Endothelial cell (in vitro differentiated cells): ENCODE data around the gene QPRT. TPM values are rescaled to one million over a fixed set of nuclear protein-coding genes. Genes with fewer than 3 reads are reported as not detected.
A peak's percentile ranks its signal among the peaks of the same experiment; 100 is the strongest.

Experiments used
- DNase-seq: peaks from one replicate; pipeline ENCODE4 v3.0.0; 2021; ENCODE audit warnings: low spot score
- H3K27ac Mint-ChIP-seq: one replicate; pipeline ENCODE4 v1.8.0; 2021; ENCODE audit warnings: mixed read lengths, inconsistent platforms; ENCODE audit not compliant: unreplicated experiment
- H3K27me3 Mint-ChIP-seq: one replicate; pipeline ENCODE4 v1.8.0; 2021; ENCODE audit warnings: mild to moderate bottlenecking, moderate library complexity, mixed read lengths, inconsistent platforms; ENCODE audit not compliant: unreplicated experiment
- H3K36me3 Mint-ChIP-seq: one replicate; pipeline ENCODE4 v1.8.0; 2021; ENCODE audit warnings: mild to moderate bottlenecking, low read depth, mixed read lengths, inconsistent platforms; ENCODE audit not compliant: unreplicated experiment
- H3K4me1 Mint-ChIP-seq: one replicate; pipeline ENCODE4 v1.8.0; 2021; ENCODE audit warnings: mild to moderate bottlenecking, mixed read lengths, inconsistent platforms; ENCODE audit not compliant: unreplicated experiment
- H3K4me3 Mint-ChIP-seq: one replicate; pipeline ENCODE4 v1.8.0; 2021; ENCODE audit warnings: mild to moderate bottlenecking, mixed read lengths, inconsistent platforms; ENCODE audit not compliant: unreplicated experiment
- H3K9me3 Mint-ChIP-seq: one replicate; pipeline ENCODE4 v1.8.0; 2021; ENCODE audit warnings: mixed read lengths, inconsistent platforms; ENCODE audit not compliant: unreplicated experiment
- CTCF ChIP-seq: fragments of 200-600 bp; sonication (generic); IDR thresholded peaks from one replicate; pipeline ENCODE4 v1.5.0; 2021; ENCODE audit warnings: antibody characterized with exemption; ENCODE audit not compliant: unreplicated experiment
- total RNA-seq: library from RNA; stranded (reverse); fragmentation: NEBNext Ultra II Directional; extraction: Animal tissue kit (Norgen Biotek cat#: 25700); gene quantifications from one replicate; pipeline ENCODE4 v1.2.1, GENCODE V29; 2021; ENCODE audit not compliant: unreplicated experiment

QPRT gene
- total RNA-seq, 1 donor from 2014 or later: 30.4 TPM

DNA sequence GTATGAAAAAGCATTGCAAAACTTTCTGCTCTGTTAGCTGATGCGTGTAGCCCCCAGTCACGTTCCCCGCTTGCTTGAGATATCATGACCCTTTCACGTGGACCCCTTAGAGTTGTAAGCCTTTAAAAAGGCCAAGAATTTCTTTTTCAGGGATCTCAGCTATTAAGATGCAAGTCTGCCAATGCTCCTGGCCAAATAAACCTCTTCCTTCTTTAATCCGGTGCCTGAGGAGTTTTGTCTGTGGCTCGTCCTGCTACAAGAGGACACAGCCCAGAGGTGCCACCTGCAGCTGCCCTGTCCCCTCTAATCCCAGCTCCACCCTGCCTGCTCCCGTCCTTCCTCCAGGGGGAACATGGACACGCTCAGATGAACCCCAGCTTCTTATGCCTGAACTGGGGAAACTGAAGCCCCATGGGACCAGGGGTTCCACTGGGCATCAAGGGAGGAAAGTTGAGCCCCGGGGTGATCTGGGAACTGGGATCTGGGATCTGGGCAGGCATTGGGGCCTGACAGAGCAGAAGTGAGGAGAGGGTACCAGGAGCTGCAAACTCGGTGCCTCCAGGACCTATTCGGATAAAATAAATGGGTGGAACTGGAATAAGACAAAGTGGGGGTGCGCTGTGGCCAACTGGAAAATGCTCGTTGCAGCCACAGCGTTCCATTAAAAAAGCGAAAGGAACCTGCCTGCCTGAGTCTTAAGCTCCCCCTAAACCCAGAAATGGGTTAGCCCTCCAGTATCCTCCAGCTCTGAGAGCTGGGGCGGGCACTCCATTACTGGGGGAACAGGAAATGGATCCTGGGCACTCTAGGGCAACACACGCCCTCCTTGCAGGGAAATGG is 19.7 kb downstream of the QPRT start:
- Mint-ChIP-seq H3K9me3 (peaks cover 7% of the 10 kb centered on the region), H3K4me1 (peaks cover 3% of the 10 kb centered on the region), H3K4me3 (peak overlapping the region; percentile 34), H3K27ac (no peak overlapping the region), H3K27me3 (peaks cover 11% of the 10 kb centered on the region), H3K36me3 (peaks cover 16% of the 10 kb centered on the region)
- no peak for DNase-seq
- TF ChIP-seq CTCF: no peak

DNA sequence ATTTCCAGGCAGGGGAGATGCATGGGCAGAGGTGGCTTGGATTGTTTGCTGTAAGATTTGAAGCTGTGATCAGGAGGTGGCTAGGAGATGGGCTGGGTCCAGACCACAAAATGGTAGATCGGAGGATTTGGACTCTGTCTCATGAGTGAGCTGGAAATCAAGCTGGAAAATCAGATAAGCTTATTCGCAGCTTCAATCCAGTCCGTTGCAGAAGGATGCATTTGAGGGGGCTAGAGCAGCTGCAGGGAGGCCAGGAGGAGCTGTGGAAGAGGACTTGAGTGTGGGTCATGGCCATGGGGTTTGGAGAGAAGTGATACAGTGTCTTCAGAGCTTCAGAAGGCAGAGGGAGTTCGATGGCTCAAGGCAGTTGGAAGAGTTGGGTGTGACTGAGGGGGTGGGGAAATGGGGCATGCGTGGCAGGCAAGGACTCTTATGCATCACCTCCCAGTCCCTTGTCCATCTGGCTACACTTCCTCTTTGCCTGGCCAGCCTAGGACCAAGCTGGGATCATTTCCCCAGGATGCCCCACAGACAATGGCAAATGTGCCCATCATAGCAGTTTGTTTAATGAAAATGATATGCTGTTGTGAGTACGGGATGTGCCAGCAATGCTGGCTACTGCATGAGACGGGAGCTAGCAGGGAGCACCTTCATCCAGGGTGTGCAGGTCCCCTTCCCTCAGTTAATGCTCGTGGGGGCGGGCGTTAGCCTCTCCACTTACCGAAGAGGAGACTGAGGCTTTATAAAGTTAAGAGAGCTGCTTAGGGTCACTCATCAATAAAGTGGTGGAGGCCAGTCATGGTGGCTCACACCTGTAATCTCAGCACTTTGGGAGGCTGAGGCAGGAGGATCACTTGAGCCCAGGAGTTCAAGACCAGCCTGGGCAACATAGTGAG is 20.6 kb downstream of the QPRT start:
- Mint-ChIP-seq H3K9me3 (peaks cover 7% of the 10 kb centered on the region), H3K27me3 (peaks cover 11% of the 10 kb centered on the region), H3K4me1 (peaks cover 3% of the 10 kb centered on the region), H3K27ac (no peak overlapping the region), H3K4me3 (no peak overlapping the region), H3K36me3 (peaks cover 16% of the 10 kb centered on the region)
- no peak for DNase-seq
- TF ChIP-seq CTCF: no peak

DNA sequence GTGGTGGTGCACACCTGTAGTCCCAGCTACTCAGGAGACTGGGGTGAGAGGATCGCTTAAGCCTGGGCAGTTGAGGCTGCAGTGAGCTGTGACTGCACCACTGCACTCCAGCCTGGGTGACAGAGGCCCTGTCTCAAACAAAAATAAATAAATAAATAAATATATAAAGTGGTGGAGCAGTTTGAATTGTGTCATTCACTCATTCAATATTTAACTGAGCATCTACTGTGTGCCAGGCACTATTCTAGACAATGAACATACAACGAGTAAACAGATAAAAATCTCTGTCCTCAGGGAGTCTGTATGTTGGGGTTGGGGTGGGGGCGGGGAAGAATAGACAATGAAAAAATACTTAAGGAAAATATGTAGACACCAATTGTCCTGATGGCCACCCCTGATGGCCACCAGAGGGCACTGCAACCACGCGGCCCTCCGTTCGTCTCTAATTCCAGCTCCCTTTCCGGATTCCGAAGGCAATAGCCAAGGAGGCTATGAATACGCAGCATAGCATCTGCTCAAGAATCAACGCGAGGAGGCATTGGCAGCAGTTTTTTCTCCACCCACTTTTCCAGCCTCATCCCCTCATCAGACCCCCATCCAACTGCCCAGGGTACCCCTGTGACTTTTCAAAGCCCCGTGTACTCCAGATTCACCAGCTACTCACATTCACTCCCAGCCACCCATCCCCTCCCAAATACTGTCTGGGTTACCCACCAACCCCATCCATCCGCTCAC is 21.4 kb downstream of the QPRT start:
- H3K9me3 Mint-ChIP-seq: peaks cover 7% of the 10 kb centered on the region
- H3K27me3 Mint-ChIP-seq: peaks cover 11% of the 10 kb centered on the region
- H3K4me3 Mint-ChIP-seq: no peak overlapping the region
- peaks cover 16% of the 10 kb centered on the region for H3K36me3 Mint-ChIP-seq
- TF ChIP-seq CTCF: peak; percentile 85
- peaks cover 3% of the 10 kb centered on the region for H3K4me1 Mint-ChIP-seq
- peak; percentile 72 for DNase-seq
- no peak overlapping the region for H3K27ac Mint-ChIP-seq

DNA sequence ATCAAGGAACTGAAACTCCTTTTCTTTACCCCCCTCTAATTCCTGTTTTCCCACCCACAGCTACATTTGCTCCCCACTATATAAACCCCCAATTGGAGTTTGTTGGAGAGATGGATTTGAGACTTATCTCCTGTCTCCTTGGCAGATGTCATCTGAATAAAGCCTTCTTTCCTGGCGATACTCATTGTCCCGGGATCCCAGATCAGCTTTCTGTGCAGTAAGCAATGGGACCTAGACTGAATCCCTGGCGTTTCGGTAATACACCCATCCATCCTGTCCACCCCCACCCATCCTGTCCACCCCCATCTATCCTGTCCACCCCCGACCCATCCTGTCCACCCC is 22.2 kb downstream of the QPRT start:
- H3K27ac Mint-ChIP-seq: no peak overlapping the region
- peaks cover 7% of the 10 kb centered on the region for H3K9me3 Mint-ChIP-seq
- H3K27me3 Mint-ChIP-seq: peaks cover 11% of the 10 kb centered on the region
- no peak overlapping the region for H3K4me3 Mint-ChIP-seq
- H3K36me3 Mint-ChIP-seq: peaks cover 16% of the 10 kb centered on the region
- H3K4me1 Mint-ChIP-seq: peaks cover 3% of the 10 kb centered on the region
- no peak for DNase-seq
- no peak for TF ChIP-seq CTCF
